22Rv1 (cell line): ENCODE measurements around the gene CCDC154.
"Not testable (repeated sequence)": the region's sequence is repeated elsewhere in the genome, so short reads cannot be mapped to it uniquely, and the experiment has no call there.

Source experiments
- H3K27ac ChIP-seq: fragments of 450-650 bp; 2 replicates; pipeline ENCODE4 v1.5.1; 2017
- ZFX ChIP-seq: fragments of 450-650 bp; IDR thresholded peaks from 2 replicates; pipeline ENCODE4 v1.6.1; 2017; ENCODE audit warnings: antibody characterized with exemption, borderline replicate concordance
- TF ChIP-seq, protein P1 (sequence below): fragments of 450-650 bp; IDR thresholded peaks from 2 replicates; pipeline ENCODE4 v1.5.1; 2017; ENCODE audit warnings: mild to moderate bottlenecking

CCDC154 gene

DNA sequence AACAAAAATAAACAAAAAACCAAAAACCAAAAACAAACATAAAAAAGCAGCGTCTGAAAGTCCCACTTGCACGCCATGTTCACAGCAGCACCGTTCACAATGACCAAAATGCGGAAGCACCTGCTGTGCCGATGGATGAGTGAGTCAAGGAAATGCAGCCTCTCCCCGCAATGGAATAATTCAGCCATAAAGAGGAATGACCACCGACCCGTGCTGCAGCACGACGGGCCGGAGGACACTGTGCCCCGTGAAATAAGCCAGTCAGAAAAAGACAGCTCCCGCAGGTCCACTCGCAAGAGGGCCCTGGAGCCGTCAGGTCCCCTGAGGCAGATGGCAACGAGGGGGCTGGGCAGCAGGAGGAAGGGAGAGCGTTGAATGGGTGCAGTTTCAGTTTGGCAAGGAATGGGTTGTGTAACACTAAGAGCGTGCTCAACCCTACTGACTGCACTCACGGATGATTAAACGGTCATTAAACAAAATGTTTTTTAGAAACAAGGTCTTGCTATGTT, 25.4 kb upstream of the CCDC154 start:
- no peak overlapping the region for H3K27ac ChIP-seq

DNA sequence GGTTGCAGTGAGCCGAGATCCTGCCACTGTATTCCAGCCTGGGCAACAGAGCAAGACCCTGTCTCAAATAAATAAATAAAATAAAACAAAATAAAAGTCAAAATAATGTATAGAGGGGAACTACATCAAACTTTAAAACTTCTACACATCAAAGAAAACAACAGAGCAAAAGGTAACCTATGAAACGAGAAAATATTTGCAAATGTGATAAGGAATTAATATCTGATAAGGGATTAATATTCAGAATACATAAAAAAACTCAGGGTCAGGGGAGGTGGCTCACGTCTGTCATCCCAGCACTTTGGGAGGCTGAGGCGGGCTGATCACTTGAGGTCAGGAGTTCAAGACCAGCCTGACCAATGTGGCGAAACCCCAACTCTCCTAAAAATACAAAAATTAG, 24.8 kb upstream of the CCDC154 start:
- H3K27ac ChIP-seq, result not testable (repeated sequence)

More for the DNA sequence above, 25.4 kb upstream of the CCDC154 start:
- TF ChIP-seq, protein P1, sequence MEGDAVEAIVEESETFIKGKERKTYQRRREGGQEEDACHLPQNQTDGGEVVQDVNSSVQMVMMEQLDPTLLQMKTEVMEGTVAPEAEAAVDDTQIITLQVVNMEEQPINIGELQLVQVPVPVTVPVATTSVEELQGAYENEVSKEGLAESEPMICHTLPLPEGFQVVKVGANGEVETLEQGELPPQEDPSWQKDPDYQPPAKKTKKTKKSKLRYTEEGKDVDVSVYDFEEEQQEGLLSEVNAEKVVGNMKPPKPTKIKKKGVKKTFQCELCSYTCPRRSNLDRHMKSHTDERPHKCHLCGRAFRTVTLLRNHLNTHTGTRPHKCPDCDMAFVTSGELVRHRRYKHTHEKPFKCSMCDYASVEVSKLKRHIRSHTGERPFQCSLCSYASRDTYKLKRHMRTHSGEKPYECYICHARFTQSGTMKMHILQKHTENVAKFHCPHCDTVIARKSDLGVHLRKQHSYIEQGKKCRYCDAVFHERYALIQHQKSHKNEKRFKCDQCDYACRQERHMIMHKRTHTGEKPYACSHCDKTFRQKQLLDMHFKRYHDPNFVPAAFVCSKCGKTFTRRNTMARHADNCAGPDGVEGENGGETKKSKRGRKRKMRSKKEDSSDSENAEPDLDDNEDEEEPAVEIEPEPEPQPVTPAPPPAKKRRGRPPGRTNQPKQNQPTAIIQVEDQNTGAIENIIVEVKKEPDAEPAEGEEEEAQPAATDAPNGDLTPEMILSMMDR, result no peak
- no peak for TF ChIP-seq ZFX

DNA sequence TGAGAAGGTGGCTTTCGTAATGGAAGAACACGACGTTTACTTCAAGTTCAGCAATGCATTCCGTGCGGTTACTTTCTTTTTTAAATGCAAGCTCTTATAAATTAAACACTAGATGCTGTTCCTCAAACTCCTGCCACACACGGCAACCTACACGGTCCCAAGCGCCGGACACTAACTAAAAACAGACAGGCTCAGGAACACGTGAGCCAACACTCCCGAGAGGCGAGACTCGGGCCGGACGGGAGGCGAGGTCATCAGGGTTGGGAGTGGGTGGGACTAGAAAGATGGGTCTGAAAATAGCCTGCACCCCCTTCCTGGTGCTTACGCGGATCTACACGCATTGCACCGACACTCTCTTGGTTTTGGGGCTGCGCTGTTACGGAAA, 24.1 kb upstream of the CCDC154 start:
- H3K27ac ChIP-seq, result no peak overlapping the region
- no peak for TF ChIP-seq ZFX
- TF ChIP-seq, protein P1, result no peak

DNA sequence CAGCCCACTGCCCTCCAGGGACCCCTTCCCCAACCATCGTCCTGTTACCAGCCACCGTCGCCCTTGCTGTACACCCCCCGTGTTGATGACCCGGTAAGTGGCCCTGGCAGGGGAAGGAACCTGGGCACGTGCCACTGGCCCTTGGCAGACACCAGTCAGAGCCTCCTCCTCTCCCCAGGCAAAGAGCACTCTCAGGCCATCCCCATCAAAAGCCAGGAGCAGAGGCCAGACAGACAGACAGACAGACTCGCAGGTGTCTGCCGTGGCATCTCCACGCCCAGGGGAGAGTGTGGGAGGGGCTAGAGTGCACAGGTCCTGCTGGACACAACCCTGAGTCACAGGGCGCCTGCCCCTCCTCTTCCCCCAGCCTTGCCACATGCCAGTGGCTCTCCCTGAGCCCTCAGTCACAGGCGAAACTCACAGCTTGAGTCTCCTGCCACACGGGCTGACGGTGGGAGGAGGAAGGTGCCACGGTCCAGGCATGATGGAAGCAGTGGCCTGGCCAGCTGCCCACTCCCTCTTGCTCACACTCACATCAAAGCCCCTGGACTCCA, 22.7 kb upstream of the CCDC154 start:
- TF ChIP-seq, protein P1, result no peak
- no peak for TF ChIP-seq ZFX
- H3K27ac ChIP-seq, result no peak overlapping the region

DNA sequence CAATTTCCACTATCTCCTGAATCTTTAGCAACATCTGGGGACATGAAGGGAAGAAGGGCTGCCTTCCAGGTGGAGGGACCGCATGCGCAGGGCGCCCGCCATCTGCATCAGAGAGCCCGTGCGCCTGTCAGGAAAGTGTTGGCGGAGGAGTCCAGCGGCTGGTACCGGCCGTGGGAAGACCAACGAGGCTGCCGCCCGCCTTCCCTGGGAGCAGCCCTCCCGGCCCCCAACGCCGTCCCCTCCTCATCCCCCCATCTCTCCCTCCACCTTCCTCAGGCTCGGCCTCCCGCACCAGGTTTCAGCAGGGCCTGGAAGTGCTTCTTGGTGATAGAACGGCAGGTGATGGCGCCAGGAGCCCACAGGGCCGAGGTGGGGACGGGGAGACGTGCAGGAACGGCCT, 21.7 kb upstream of the CCDC154 start:
- no peak for TF ChIP-seq ZFX
- TF ChIP-seq, protein P1, result no peak

DNA sequence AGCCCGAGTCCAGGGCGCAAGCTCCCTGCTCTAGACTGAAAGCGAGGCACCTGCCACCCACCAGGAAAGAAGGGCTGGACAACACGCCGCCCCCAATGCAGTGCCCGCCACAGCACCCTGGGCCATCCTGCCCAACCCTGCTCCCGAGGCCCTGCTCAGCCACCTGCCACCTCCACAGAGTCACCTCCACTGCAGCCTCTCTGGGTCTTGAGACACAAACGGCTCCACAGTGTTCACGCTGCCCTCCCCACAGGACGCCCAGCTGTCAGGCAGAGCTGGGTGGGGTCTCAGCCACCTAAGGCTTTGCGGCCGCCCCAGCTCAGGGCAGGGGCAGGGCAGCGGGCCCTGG, 21.2 kb upstream of the CCDC154 start:
- no peak overlapping the region for H3K27ac ChIP-seq

More for the DNA sequence above, 21.7 kb upstream of the CCDC154 start:
- no peak overlapping the region for H3K27ac ChIP-seq

DNA sequence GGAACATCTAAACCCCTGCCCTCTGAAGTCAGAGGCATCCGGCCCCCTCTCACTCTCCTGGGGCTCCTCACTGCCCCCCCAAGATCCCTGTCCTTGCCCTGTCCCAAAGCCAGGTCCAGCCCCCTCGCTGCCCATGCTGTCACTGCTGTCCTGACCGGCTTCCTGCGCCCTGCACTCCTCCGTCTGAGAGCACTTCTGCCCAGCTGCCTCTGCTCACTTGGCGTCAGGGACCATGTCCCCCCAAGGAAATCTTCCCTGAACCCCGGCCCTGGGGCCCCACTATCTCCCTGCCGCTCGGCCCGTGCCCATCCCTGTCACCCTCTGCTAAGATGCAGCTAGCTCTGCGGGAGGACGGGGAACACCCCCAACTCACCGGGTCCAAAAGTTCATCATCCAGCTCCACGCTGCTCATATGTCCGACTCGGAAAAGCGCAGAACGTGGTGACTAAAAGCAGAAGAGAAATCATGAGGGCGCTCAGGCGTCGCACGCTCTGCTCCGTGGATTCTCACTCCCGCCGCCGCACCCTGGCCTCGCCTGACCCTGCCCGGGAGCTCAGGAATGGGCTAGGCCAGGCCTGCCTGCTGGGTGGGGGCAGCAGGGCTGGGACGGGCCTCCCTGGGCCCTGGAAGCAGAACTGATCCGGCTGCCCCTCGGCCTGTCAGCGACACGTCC, 20.7 kb upstream of the CCDC154 start:
- TF ChIP-seq, protein P1, result no peak
- TF ChIP-seq ZFX, result no peak
- H3K27ac ChIP-seq, result no peak overlapping the region

More for the DNA sequence above, 21.2 kb upstream of the CCDC154 start:
- TF ChIP-seq ZFX, result no peak
- TF ChIP-seq, protein P1, result no peak
